Adipose tissue (tissue), 3 donors: ENCODE data around the gene KDELR1. TPM values are rescaled to one million over a fixed set of nuclear protein-coding genes. Genes with fewer than 3 reads are reported as not detected.

Experiments
- polyA plus RNA-seq, 3 donors: library from polyadenylated mRNA; stranded (reverse); fragments of 200-250 nt; gene quantifications; one replicate each; pipeline ENCODE4 v1.2.3, GENCODE V29; 2013
- donor health status: healthy with polysubstance abuse.
- donor health status: Bipolar disorder and iron deficiency.
- donor health status: healthy.

Gene KDELR1
- polyA plus RNA-seq, 3 donors: 86.8 to 98.2 (median 95.7) TPM

Other genes starting within 250 kb of the KDELR1 start
- gene LIG1, start 221.2 kb downstream of the KDELR1 start, polyA plus RNA-seq: 10 to 100 TPM in 1 of 3 donors, 1 to 10 TPM in 2; 6.3 to 18.5 (median 7.4) TPM
- gene ZSWIM9, start 220.9 kb downstream of the KDELR1 start, polyA plus RNA-seq: 1 to 10 TPM; 3.0 to 7.8 (median 4.2) TPM
- gene CARD8, start 135.6 kb downstream of the KDELR1 start, polyA plus RNA-seq: 10 to 100 TPM; 15.4 to 41.2 (median 31.8) TPM
- 1 to 10 TPM in 1 of 3 donors, under 1 TPM in 1, not detected in 1; 0.07 to 1.9 TPM for gene ZNF114, start 121.5 kb downstream of the KDELR1 start, polyA plus RNA-seq
- 100 to 1,000 TPM in 1 of 3 donors, 10 to 100 TPM in 1, 1 to 10 TPM in 1; 8.6 to 115 (median 89.1) TPM for gene EMP3, start 66.0 kb downstream of the KDELR1 start, polyA plus RNA-seq
- 10 to 100 TPM in 1 of 3 donors, 1 to 10 TPM in 2; 3.8 to 12.8 (median 7.4) TPM for gene TMEM143, start 27.6 kb downstream of the KDELR1 start, polyA plus RNA-seq
- under 1 TPM in 1 of 3 donors, not detected in 2; 0.94 TPM for gene SYNGR4, start 27.2 kb downstream of the KDELR1 start, polyA plus RNA-seq
- gene GRIN2D, start 2.1 kb upstream of the KDELR1 start, polyA plus RNA-seq: under 1 TPM; 0.07 to 0.34 (median 0.15) TPM
- 10 to 100 TPM in 2 of 3 donors, 1 to 10 TPM in 1; 7.5 to 29.5 (median 12.7) TPM for gene GRWD1, start 54.4 kb upstream of the KDELR1 start, polyA plus RNA-seq
- gene KCNJ14, start 64.0 kb upstream of the KDELR1 start, polyA plus RNA-seq: under 1 TPM; 0.11 to 0.58 (median 0.17) TPM
- gene CYTH2, start 77.8 kb upstream of the KDELR1 start, polyA plus RNA-seq: 10 to 100 TPM; 36.5 to 50.2 (median 40.7) TPM
- gene LMTK3, start 120.3 kb upstream of the KDELR1 start, polyA plus RNA-seq: 1 to 10 TPM in 1 of 3 donors, under 1 TPM in 2; 0.22 to 1.6 (median 0.22) TPM
- gene SULT2B1, start 160.6 kb upstream of the KDELR1 start, polyA plus RNA-seq: under 1 TPM; 0.20 to 0.90 (median 0.45) TPM
- gene SPACA4, start 215.2 kb upstream of the KDELR1 start, polyA plus RNA-seq: not detected
- gene FAM83E, start 223.5 kb upstream of the KDELR1 start, polyA plus RNA-seq: 1 to 10 TPM in 2 of 3 donors, under 1 TPM in 1; 0.56 to 4.2 (median 1.3) TPM
- 1,000 to 10,000 TPM; 2,059 to 2,549 (median 2,360) TPM for gene RPL18, start 227.6 kb upstream of the KDELR1 start, polyA plus RNA-seq
- 10 to 100 TPM in 2 of 3 donors, 1 to 10 TPM in 1; 8.4 to 17.8 (median 17.7) TPM for gene SPHK2, start 228.0 kb upstream of the KDELR1 start, polyA plus RNA-seq
- gene DBP, start 245.8 kb upstream of the KDELR1 start, polyA plus RNA-seq: 10 to 100 TPM in 1 of 3 donors, 1 to 10 TPM in 2; 2.9 to 10.9 (median 8.1) TPM